HUES6 (cell line): ENCODE data around the gene APLNR.

Experiments
- H3K27ac ChIP-seq: 2 replicates; pipeline ENCODE4 v1.7.0; 2013; ENCODE audit warnings: low read depth, mild to moderate bottlenecking, low read length, inconsistent platforms
- H3K27me3 ChIP-seq: 2 replicates; pipeline ENCODE4 v1.6.1; 2013; ENCODE audit warnings: low read length; ENCODE audit not compliant: control insufficient read depth, insufficient read depth
- H3K36me3 ChIP-seq: 2 replicates; pipeline ENCODE4 v1.6.1; 2013; ENCODE audit warnings: low read length; ENCODE audit not compliant: control insufficient read depth, insufficient read depth
- H3K4me1 ChIP-seq: 2 replicates; pipeline ENCODE4 v1.6.1; 2013; ENCODE audit warnings: low read length; ENCODE audit not compliant: control insufficient read depth, insufficient read depth
- H3K4me3 ChIP-seq: 2 replicates; pipeline ENCODE4 v1.5.1; 2013; ENCODE audit warnings: low read depth, low read length
- H3K9ac ChIP-seq: one replicate; pipeline ENCODE4 v1.6.1; 2013; ENCODE audit warnings: mild to moderate bottlenecking, low read length
- H3K9me3 ChIP-seq: 2 replicates; pipeline ENCODE4 v1.6.1; 2013; ENCODE audit warnings: low read depth, low read length; ENCODE audit not compliant: control insufficient read depth, insufficient read depth

The APLNR gene

GRCh38 chr11:57233702-57234101, 3.3 kb downstream of the APLNR start:
- Histone ChIP-seq H3K27ac (no peak overlapping the region; the same call in 1 of the 2 replicates), H3K9ac (peak overlapping the region; percentile 92), H3K36me3 (no peaks in the 10 kb centered on the region; the same call in 1 of the 2 replicates), H3K27me3 (peaks cover 8% of the 10 kb centered on the region; the same call in 1 of the 2 replicates), H3K4me1 (peaks cover 46% of the 10 kb centered on the region), H3K4me3 (peak overlapping the region; percentile 60; the same call in 1 of the 2 replicates), H3K9me3 (no peaks in the 10 kb centered on the region)

- H3K27ac ChIP-seq = no peak overlapping the region
- peaks cover 8% of the 10 kb centered on the region; the same call in 1 of the 2 replicates for H3K27me3 ChIP-seq
- no peaks in the 10 kb centered on the region for H3K9me3 ChIP-seq
- H3K9ac ChIP-seq = peak overlapping the region; percentile 64
- peaks cover 39% of the 10 kb centered on the region; the same call in 1 of the 2 replicates for H3K4me1 ChIP-seq
- peak overlapping the region; percentile 7; the same call in 1 of the 2 replicates for H3K4me3 ChIP-seq
- H3K36me3 ChIP-seq = no peaks in the 10 kb centered on the region; the same call in 1 of the 2 replicates
Measured at GRCh38 chr11:57231539-57232253, 5.4 kb downstream of the APLNR start.

GRCh38 chr11:57230791-57231538, 6.1 kb downstream of the APLNR start:
- H3K4me3 ChIP-seq = no peak overlapping the region; the same call in 1 of the 2 replicates
- no peaks in the 10 kb centered on the region; the same call in 1 of the 2 replicates for H3K36me3 ChIP-seq
- H3K27me3 ChIP-seq = peaks cover 8% of the 10 kb centered on the region; the same call in 1 of the 2 replicates
- peak overlapping the region; percentile 64 for H3K9ac ChIP-seq
- H3K4me1 ChIP-seq = peaks cover 37% of the 10 kb centered on the region; the same call in 1 of the 2 replicates
- H3K27ac ChIP-seq = no peak overlapping the region
- no peaks in the 10 kb centered on the region for H3K9me3 ChIP-seq

GRCh38 chr11:57230316-57230715, 6.7 kb downstream of the APLNR start:
- Histone ChIP-seq H3K4me3 (no peak overlapping the region), H3K27me3 (peaks cover 8% of the 10 kb centered on the region; the same call in 1 of the 2 replicates), H3K9me3 (no peaks in the 10 kb centered on the region), H3K27ac (no peak overlapping the region; the same call in 1 of the 2 replicates), H3K4me1 (peaks cover 34% of the 10 kb centered on the region; the same call in 1 of the 2 replicates), H3K36me3 (no peaks in the 10 kb centered on the region; the same call in 1 of the 2 replicates), H3K9ac (peak overlapping the region; percentile 8)

- Histone ChIP-seq H3K36me3 (no peaks in the 10 kb centered on the region; the same call in 1 of the 2 replicates), H3K9me3 (no peaks in the 10 kb centered on the region), H3K27ac (no peak overlapping the region), H3K4me1 (peaks cover 42% of the 10 kb centered on the region; the same call in 1 of the 2 replicates), H3K4me3 (no peak overlapping the region), H3K27me3 (peaks cover 8% of the 10 kb centered on the region; the same call in 1 of the 2 replicates), H3K9ac (no peak overlapping the region)
Measured at GRCh38 chr11:57228600-57228999, 8.4 kb downstream of the APLNR start.

GRCh38 chr11:57224537-57224936, 12.5 kb downstream of the APLNR start:
- no peaks in the 10 kb centered on the region for H3K36me3 ChIP-seq
- H3K4me3 ChIP-seq = no peak overlapping the region
- H3K27me3 ChIP-seq = no peaks in the 10 kb centered on the region
- no peaks in the 10 kb centered on the region for H3K9me3 ChIP-seq
- H3K9ac ChIP-seq = no peak overlapping the region
- no peak overlapping the region for H3K27ac ChIP-seq
- H3K4me1 ChIP-seq = peaks cover 35% of the 10 kb centered on the region

- H3K27me3 ChIP-seq = no peaks in the 10 kb centered on the region
- no peak overlapping the region for H3K27ac ChIP-seq
- H3K9ac ChIP-seq = no peak overlapping the region
- no peaks in the 10 kb centered on the region for H3K9me3 ChIP-seq
- no peaks in the 10 kb centered on the region for H3K36me3 ChIP-seq
- no peak overlapping the region for H3K4me3 ChIP-seq
- H3K4me1 ChIP-seq = peaks cover 33% of the 10 kb centered on the region
Measured at GRCh38 chr11:57224128-57224527, 12.9 kb downstream of the APLNR start.

GRCh38 chr11:57223601-57224000, 13.4 kb downstream of the APLNR start:
- H3K27ac ChIP-seq = no peak overlapping the region
- H3K9ac ChIP-seq = no peak overlapping the region
- H3K9me3 ChIP-seq = no peaks in the 10 kb centered on the region
- H3K4me1 ChIP-seq = peaks cover 29% of the 10 kb centered on the region
- H3K36me3 ChIP-seq = no peaks in the 10 kb centered on the region
- H3K4me3 ChIP-seq = no peak overlapping the region
- no peaks in the 10 kb centered on the region for H3K27me3 ChIP-seq

- Histone ChIP-seq H3K27ac (no peak overlapping the region), H3K9me3 (no peaks in the 10 kb centered on the region), H3K27me3 (no peaks in the 10 kb centered on the region), H3K4me1 (peaks cover 21% of the 10 kb centered on the region), H3K36me3 (no peaks in the 10 kb centered on the region), H3K4me3 (no peak overlapping the region), H3K9ac (no peak overlapping the region)
Measured at GRCh38 chr11:57222239-57222638, 14.8 kb downstream of the APLNR start.

GRCh38 chr11:57219021-57219627, 17.9 kb downstream of the APLNR start:
- Histone ChIP-seq H3K27me3 (no peaks in the 10 kb centered on the region), H3K4me1 (peaks cover 25% of the 10 kb centered on the region), H3K9me3 (no peaks in the 10 kb centered on the region), H3K36me3 (no peaks in the 10 kb centered on the region), H3K27ac (no peak overlapping the region), H3K9ac (no peak overlapping the region), H3K4me3 (no peak overlapping the region)
